Measurements from ENCODE around the gene PRKAR2B.

The PRKAR2B gene

GRCh38 chr7:107044347-107045194 lies at the start of gene PRKAR2B:
PRKAR2B (plus strand) TSS chr7:107044705; CDS start chr7:107044908, 203 bp downstream.
- no peak for FAIRE-seq
- peak; percentile 16 for DNase-seq (ENCODE audit: low spot score)

GRCh38 chr7:106994833-106995232 lies 49.7 kb upstream of the PRKAR2B start:
- no peak for FAIRE-seq

GRCh38 chr7:106997487-106998271 lies 46.8 kb upstream of the PRKAR2B start:
- no peak for FAIRE-seq
- DNase-seq (ENCODE audit: low spot score), result no peak

More at GRCh38 chr7:106994833-106995232, 49.7 kb upstream of the PRKAR2B start:
- DNase-seq (ENCODE audit: low spot score), result no peak

GRCh38 chr7:106999023-106999422 lies 45.5 kb upstream of the PRKAR2B start:
- DNase-seq (ENCODE audit: low spot score) (no peak), FAIRE-seq (no peak)

- FAIRE-seq (no peak), DNase-seq (ENCODE audit: low spot score) (no peak)
Observed at GRCh38 chr7:107001490-107001889, 43.0 kb upstream of the PRKAR2B start.

GRCh38 chr7:107002126-107002525 lies 42.4 kb upstream of the PRKAR2B start:
- no peak for FAIRE-seq
- DNase-seq (ENCODE audit: low spot score), result no peak

- FAIRE-seq (no peak), DNase-seq (ENCODE audit: low spot score) (no peak)
Observed at GRCh38 chr7:107002529-107002998, 41.9 kb upstream of the PRKAR2B start.

GRCh38 chr7:107007007-107007891 lies 37.3 kb upstream of the PRKAR2B start:
- FAIRE-seq, result no peak

GRCh38 chr7:107007892-107008287 lies 36.6 kb upstream of the PRKAR2B start:
- DNase-seq (ENCODE audit: low spot score) (no peak), FAIRE-seq (no peak)

More at GRCh38 chr7:107007007-107007891, 37.3 kb upstream of the PRKAR2B start:
- DNase-seq (ENCODE audit: low spot score), result no peak

GRCh38 chr7:107009846-107010203 lies 34.7 kb upstream of the PRKAR2B start:
- DNase-seq (ENCODE audit: low spot score) (no peak), FAIRE-seq (no peak)

GRCh38 chr7:107012691-107013090 lies 31.8 kb upstream of the PRKAR2B start:
- DNase-seq (ENCODE audit: low spot score) (no peak), FAIRE-seq (no peak)

GRCh38 chr7:107014387-107015023 lies 30.0 kb upstream of the PRKAR2B start:
- FAIRE-seq (no peak), DNase-seq (ENCODE audit: low spot score) (no peak)

GRCh38 chr7:107016312-107016711 lies 28.2 kb upstream of the PRKAR2B start:
- no peak for FAIRE-seq
- no peak for DNase-seq (ENCODE audit: low spot score)

- no peak for FAIRE-seq
- DNase-seq (ENCODE audit: low spot score), result no peak
Observed at GRCh38 chr7:107017965-107018719, 26.4 kb upstream of the PRKAR2B start.

GRCh38 chr7:107020400-107020799 lies 24.1 kb upstream of the PRKAR2B start:
- FAIRE-seq (no peak), DNase-seq (ENCODE audit: low spot score) (no peak)

GRCh38 chr7:107021600-107021999 lies 22.9 kb upstream of the PRKAR2B start:
- FAIRE-seq (no peak), DNase-seq (ENCODE audit: low spot score) (no peak)

GRCh38 chr7:107023522-107024151 lies 20.9 kb upstream of the PRKAR2B start:
- FAIRE-seq (no peak), DNase-seq (ENCODE audit: low spot score) (no peak)

GRCh38 chr7:107024906-107025305 lies 19.6 kb upstream of the PRKAR2B start:
- FAIRE-seq (no peak), DNase-seq (ENCODE audit: low spot score) (no peak)

GRCh38 chr7:107025449-107026103 lies 18.9 kb upstream of the PRKAR2B start:
- FAIRE-seq, result no peak
- DNase-seq (ENCODE audit: low spot score), result peak; percentile 21

Measured in RCC 7860 (cell line).